Measurements from ENCODE around the gene MANEAL.

The MANEAL gene

DNA sequence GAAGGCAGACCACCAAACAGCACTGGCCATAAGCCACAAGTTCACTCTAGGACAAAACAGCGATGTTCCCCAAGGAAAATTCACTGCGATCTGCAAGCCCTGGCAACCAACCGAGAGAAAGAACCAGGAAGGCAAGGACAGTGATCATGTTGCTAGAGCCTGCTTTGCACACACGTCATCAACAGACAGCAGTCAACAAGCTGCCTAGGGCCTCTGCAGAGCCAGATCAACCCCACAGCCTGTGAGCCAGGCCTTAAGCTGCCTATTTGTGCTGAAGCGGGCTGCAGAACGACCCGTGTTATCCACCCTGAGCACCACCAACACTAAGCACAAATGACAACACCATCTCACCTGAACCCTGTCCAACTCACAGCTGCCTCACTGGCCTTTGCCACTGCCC is 20.6 kb downstream of the MANEAL start:
- Histone ChIP-seq H3K27ac (ENCODE audit: low read depth, low read length, poor library complexity, severe bottlenecking) (no peak overlapping the region), H3K36me3 (ENCODE audit: insufficient read depth, low read length) (peaks cover 27% of the 10 kb centered on the region; the same call in 1 of the 2 replicates), H2AFZ (ENCODE audit: low read length) (no peak overlapping the region), H3K9ac (ENCODE audit: low read length) (no peak overlapping the region), H3K4me3 (ENCODE audit: low read depth, low read length, poor library complexity, severe bottlenecking) (no peak overlapping the region), H3F3A (ENCODE audit: insufficient read depth, low read length) (no peaks in the 10 kb centered on the region), H3K4me1 (ENCODE audit: insufficient read depth, low read length, severe bottlenecking) (peaks cover 1% of the 10 kb centered on the region), H3K4me2 (ENCODE audit: low read length) (no peak overlapping the region), H3K9me3 (ENCODE audit: low read length) (no peaks in the 10 kb centered on the region), H3K9me2 (ENCODE audit: low read depth, low read length) (no peaks in the 10 kb centered on the region), H3K79me2 (ENCODE audit: insufficient read depth, low read length) (no peaks in the 10 kb centered on the region), H4K20me1 (ENCODE audit: insufficient read depth, low read length) (no peaks in the 10 kb centered on the region), H3K27me3 (ENCODE audit: insufficient read depth, low read length) (no peaks in the 10 kb centered on the region)
- TF ChIP-seq, protein P1, sequence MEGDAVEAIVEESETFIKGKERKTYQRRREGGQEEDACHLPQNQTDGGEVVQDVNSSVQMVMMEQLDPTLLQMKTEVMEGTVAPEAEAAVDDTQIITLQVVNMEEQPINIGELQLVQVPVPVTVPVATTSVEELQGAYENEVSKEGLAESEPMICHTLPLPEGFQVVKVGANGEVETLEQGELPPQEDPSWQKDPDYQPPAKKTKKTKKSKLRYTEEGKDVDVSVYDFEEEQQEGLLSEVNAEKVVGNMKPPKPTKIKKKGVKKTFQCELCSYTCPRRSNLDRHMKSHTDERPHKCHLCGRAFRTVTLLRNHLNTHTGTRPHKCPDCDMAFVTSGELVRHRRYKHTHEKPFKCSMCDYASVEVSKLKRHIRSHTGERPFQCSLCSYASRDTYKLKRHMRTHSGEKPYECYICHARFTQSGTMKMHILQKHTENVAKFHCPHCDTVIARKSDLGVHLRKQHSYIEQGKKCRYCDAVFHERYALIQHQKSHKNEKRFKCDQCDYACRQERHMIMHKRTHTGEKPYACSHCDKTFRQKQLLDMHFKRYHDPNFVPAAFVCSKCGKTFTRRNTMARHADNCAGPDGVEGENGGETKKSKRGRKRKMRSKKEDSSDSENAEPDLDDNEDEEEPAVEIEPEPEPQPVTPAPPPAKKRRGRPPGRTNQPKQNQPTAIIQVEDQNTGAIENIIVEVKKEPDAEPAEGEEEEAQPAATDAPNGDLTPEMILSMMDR (IDR thresholded peaks at IDR 0.05; ENCODE audit: low read length) = no peak
- no peak for TF ChIP-seq EZH2 (IDR thresholded peaks at IDR 0.05; ENCODE audit: borderline replicate concordance, low read length)

DNA sequence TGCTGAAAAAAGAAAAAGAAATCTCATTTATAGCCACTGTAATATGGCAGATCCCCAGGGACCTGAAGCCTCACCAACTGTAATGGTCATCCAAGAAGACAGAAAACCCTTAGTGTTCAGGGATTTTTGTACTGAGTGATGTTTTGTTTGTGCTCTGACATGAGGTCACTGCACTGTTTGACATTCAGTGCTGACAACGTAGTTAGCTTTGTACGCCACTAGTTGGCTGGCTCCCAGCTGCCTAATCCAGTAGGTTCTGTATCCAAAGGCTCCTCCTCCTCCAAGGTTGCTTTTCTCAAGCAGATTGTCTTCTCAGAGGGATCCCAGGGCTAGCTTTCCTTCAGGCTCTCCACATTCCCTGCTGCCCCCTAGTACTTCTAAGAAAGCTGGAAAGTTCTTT is 23.8 kb downstream of the MANEAL start:
- Histone ChIP-seq H4K20me1 (ENCODE audit: insufficient read depth, low read length) (no peaks in the 10 kb centered on the region), H3K9ac (ENCODE audit: low read length) (no peak overlapping the region), H3K4me2 (ENCODE audit: low read length) (no peak overlapping the region), H3F3A (ENCODE audit: insufficient read depth, low read length) (no peaks in the 10 kb centered on the region), H3K27ac (ENCODE audit: low read depth, low read length, poor library complexity, severe bottlenecking) (no peak overlapping the region), H2AFZ (ENCODE audit: low read length) (no peak overlapping the region), H3K9me3 (ENCODE audit: low read length) (no peaks in the 10 kb centered on the region), H3K4me3 (ENCODE audit: low read depth, low read length, poor library complexity, severe bottlenecking) (no peak overlapping the region), H3K27me3 (ENCODE audit: insufficient read depth, low read length) (no peaks in the 10 kb centered on the region), H3K79me2 (ENCODE audit: insufficient read depth, low read length) (no peaks in the 10 kb centered on the region), H3K4me1 (ENCODE audit: insufficient read depth, low read length, severe bottlenecking) (no peaks in the 10 kb centered on the region), H3K9me2 (ENCODE audit: low read depth, low read length) (no peaks in the 10 kb centered on the region), H3K36me3 (ENCODE audit: insufficient read depth, low read length) (peaks cover 51% of the 10 kb centered on the region)
- no peak for TF ChIP-seq EZH2 (IDR thresholded peaks at IDR 0.05; ENCODE audit: borderline replicate concordance, low read length)
- TF ChIP-seq, protein P1 (IDR thresholded peaks at IDR 0.05; ENCODE audit: low read length) = no peak

GRCh38 chr1:37821481-37821880 is 27.8 kb downstream of the MANEAL start:
- Histone ChIP-seq H3K27me3 (ENCODE audit: insufficient read depth, low read length) (no peaks in the 10 kb centered on the region), H3K36me3 (ENCODE audit: insufficient read depth, low read length) (peaks cover 51% of the 10 kb centered on the region), H3K4me2 (ENCODE audit: low read length) (no peak overlapping the region), H3K9me3 (ENCODE audit: low read length) (no peaks in the 10 kb centered on the region), H4K20me1 (ENCODE audit: insufficient read depth, low read length) (no peaks in the 10 kb centered on the region), H2AFZ (ENCODE audit: low read length) (no peak overlapping the region), H3K79me2 (ENCODE audit: insufficient read depth, low read length) (no peaks in the 10 kb centered on the region), H3K27ac (ENCODE audit: low read depth, low read length, poor library complexity, severe bottlenecking) (no peak overlapping the region), H3K4me3 (ENCODE audit: low read depth, low read length, poor library complexity, severe bottlenecking) (no peak overlapping the region), H3F3A (ENCODE audit: insufficient read depth, low read length) (no peaks in the 10 kb centered on the region), H3K4me1 (ENCODE audit: insufficient read depth, low read length, severe bottlenecking) (no peaks in the 10 kb centered on the region), H3K9me2 (ENCODE audit: low read depth, low read length) (no peaks in the 10 kb centered on the region), H3K9ac (ENCODE audit: low read length) (no peak overlapping the region)
- TF ChIP-seq, protein P1 (IDR thresholded peaks at IDR 0.05; ENCODE audit: low read length) = no peak
- no peak for TF ChIP-seq EZH2 (IDR thresholded peaks at IDR 0.05; ENCODE audit: borderline replicate concordance, low read length)
